HL-60 (cell line): Measurements from ENCODE around the gene ZFP64.

Experiments used
- CTCF ChIP-seq: IDR thresholded peaks from one replicate; pipeline ENCODE4 v1.5.1; 2011; ENCODE audit warnings: low read length, control low read depth, inconsistent platforms; ENCODE audit not compliant: insufficient read depth
- POLR2AphosphoS5 ChIP-seq: IDR thresholded peaks from 2 replicates; pipeline ENCODE4 v1.6.1; 2012; ENCODE audit warnings: low read depth
- SPI1 ChIP-seq: IDR thresholded peaks from 2 replicates; pipeline ENCODE4 v1.6.1; 2012; ENCODE audit warnings: low read depth, mild to moderate bottlenecking, borderline replicate concordance

GRCh38 chr20:52180180-52180840 is 11.3 kb downstream of the ZFP64 start:
- TF ChIP-seq CTCF (no peak), SPI1 (no peak), POLR2AphosphoS5 (no peak)
